Mesothelial cell of epicardium (in vitro differentiated cells): ENCODE measurements around the gene CDKN1C. TPM values are rescaled to one million over a fixed set of nuclear protein-coding genes. Genes with fewer than 3 reads are reported as not detected.
A peak's percentile ranks its signal among the peaks of the same experiment; 100 is the strongest.

Experiments used
- DNase-seq, 2 experiments: peaks; one replicate each; pipeline ENCODE4 v3.0.0; 2021; ENCODE audit warnings: low spot score in 2 of 2; ENCODE audit not compliant: unreplicated experiment in 2 of 2
- H3K27ac Mint-ChIP-seq: 2 replicates; pipeline ENCODE4 v1.8.0; 2021; ENCODE audit warnings: mixed read lengths
- H3K27me3 Mint-ChIP-seq: 2 replicates; pipeline ENCODE4 v1.8.0; 2021; ENCODE audit warnings: low read depth, mixed read lengths
- H3K36me3 Mint-ChIP-seq: 2 replicates; pipeline ENCODE4 v1.8.0; 2021; ENCODE audit warnings: mixed read lengths
- H3K4me1 Mint-ChIP-seq: 2 replicates; pipeline ENCODE4 v1.8.0; 2021; ENCODE audit warnings: mixed read lengths
- H3K4me3 Mint-ChIP-seq: 2 replicates; pipeline ENCODE4 v1.8.0; 2021; ENCODE audit warnings: mild to moderate bottlenecking, moderate library complexity, mixed read lengths
- H3K9me3 Mint-ChIP-seq: 2 replicates; pipeline ENCODE4 v1.8.0; 2021; ENCODE audit warnings: mixed read lengths
- CTCF ChIP-seq: fragments of 200-600 bp; sonication (generic); IDR thresholded peaks from one replicate; pipeline ENCODE4 v1.5.0; 2021; ENCODE audit warnings: antibody characterized with exemption; ENCODE audit not compliant: unreplicated experiment
- total RNA-seq: library from RNA; stranded (reverse); gene quantifications from 3 replicates; pipeline ENCODE4 v1.2.1, GENCODE V29; 2021

The CDKN1C gene
- total RNA-seq, 1 donor from 2014 or later = 146 TPM

- TF ChIP-seq CTCF = no peak
- no peak overlapping the region for H3K27ac Mint-ChIP-seq
Measured at GRCh38 chr11:2913019-2913431, 27.4 kb upstream of the CDKN1C start.

GRCh38 chr11:2912498-2912897 is 26.9 kb upstream of the CDKN1C start:
- H3K27me3 Mint-ChIP-seq = no peaks in the 10 kb centered on the region
- H3K9me3 Mint-ChIP-seq = no peaks in the 10 kb centered on the region
- no peak for DNase-seq
- H3K4me1 Mint-ChIP-seq = peaks cover 10% of the 10 kb centered on the region
- TF ChIP-seq CTCF = no peak
- H3K36me3 Mint-ChIP-seq = no peaks in the 10 kb centered on the region
- H3K27ac Mint-ChIP-seq = no peak overlapping the region
- no peak overlapping the region for H3K4me3 Mint-ChIP-seq

More at GRCh38 chr11:2913019-2913431, 27.4 kb upstream of the CDKN1C start:
- Mint-ChIP-seq H3K9me3 (no peaks in the 10 kb centered on the region), H3K4me1 (peaks cover 10% of the 10 kb centered on the region), H3K27me3 (no peaks in the 10 kb centered on the region), H3K4me3 (no peak overlapping the region), H3K36me3 (no peaks in the 10 kb centered on the region)
- no peak for DNase-seq

GRCh38 chr11:2911785-2912391 is 26.3 kb upstream of the CDKN1C start:
- no peak for DNase-seq
- Mint-ChIP-seq H3K27me3 (no peaks in the 10 kb centered on the region), H3K9me3 (no peaks in the 10 kb centered on the region), H3K36me3 (no peaks in the 10 kb centered on the region), H3K4me3 (no peak overlapping the region), H3K27ac (peak overlapping the region; percentile 13), H3K4me1 (peaks cover 10% of the 10 kb centered on the region)
- TF ChIP-seq CTCF = no peak

- Mint-ChIP-seq H3K4me1 (peaks cover 10% of the 10 kb centered on the region), H3K27ac (peak overlapping the region; percentile 13), H3K27me3 (no peaks in the 10 kb centered on the region), H3K9me3 (no peaks in the 10 kb centered on the region), H3K36me3 (no peaks in the 10 kb centered on the region), H3K4me3 (no peak overlapping the region)
- no peak for TF ChIP-seq CTCF
- no peak for DNase-seq
Measured at GRCh38 chr11:2911088-2911784, 25.7 kb upstream of the CDKN1C start.

GRCh38 chr11:2910401-2910955 is 24.9 kb upstream of the CDKN1C start:
- Mint-ChIP-seq H3K27ac (no peak overlapping the region), H3K4me3 (no peak overlapping the region), H3K4me1 (peaks cover 10% of the 10 kb centered on the region), H3K27me3 (no peaks in the 10 kb centered on the region), H3K36me3 (peaks cover 6% of the 10 kb centered on the region), H3K9me3 (peaks cover 6% of the 10 kb centered on the region)
- no peak for DNase-seq
- TF ChIP-seq CTCF = no peak
